HG03520 (cell line): ENCODE data around the gene CYP24A1.

Experiments used
- ATAC-seq: cut with Tn5 transposase; IDR thresholded peaks from one replicate; pipeline ENCODE4 v1.9.1; 2021; ENCODE audit warnings: mild to moderate bottlenecking, moderate library complexity; ENCODE audit not compliant: unreplicated experiment

CYP24A1 gene

GRCh38 chr20:54176610-54177009 is 2.8 kb upstream of the CYP24A1 start:
- ATAC-seq: no peak

GRCh38 chr20:54174457-54175175 is 830 bp upstream of the CYP24A1 start:
- ATAC-seq: no peak

- no peak for ATAC-seq
Observed at GRCh38 chr20:54172856-54173652, 732 bp downstream of the CYP24A1 start.

- ATAC-seq: no peak
Observed at GRCh38 chr20:54172532-54172855, 1.3 kb downstream of the CYP24A1 start.

- ATAC-seq: no peak
Observed at GRCh38 chr20:54170963-54171362, 2.8 kb downstream of the CYP24A1 start.

GRCh38 chr20:54170026-54170471 is 3.7 kb downstream of the CYP24A1 start:
- ATAC-seq: no peak

GRCh38 chr20:54168961-54169862 is 4.6 kb downstream of the CYP24A1 start:
- ATAC-seq: no peak

- ATAC-seq: no peak
Observed at GRCh38 chr20:54167909-54168872, 5.6 kb downstream of the CYP24A1 start.

- no peak for ATAC-seq
Observed at GRCh38 chr20:54166987-54167662, 6.7 kb downstream of the CYP24A1 start.

GRCh38 chr20:54165803-54166202 is 8.0 kb downstream of the CYP24A1 start:
- ATAC-seq: no peak

- ATAC-seq: no peak
Observed at GRCh38 chr20:54165014-54165413, 8.8 kb downstream of the CYP24A1 start.

GRCh38 chr20:54163402-54163801 is 10.4 kb downstream of the CYP24A1 start:
- no peak for ATAC-seq

GRCh38 chr20:54162378-54163009 is 11.3 kb downstream of the CYP24A1 start:
- ATAC-seq: no peak

- ATAC-seq: no peak
Observed at GRCh38 chr20:54161821-54162149, 12.0 kb downstream of the CYP24A1 start.

GRCh38 chr20:54161008-54161820 is 12.6 kb downstream of the CYP24A1 start:
- no peak for ATAC-seq

GRCh38 chr20:54160065-54161007 is 13.4 kb downstream of the CYP24A1 start:
- no peak for ATAC-seq

- no peak for ATAC-seq
Observed at GRCh38 chr20:54158856-54159418, 14.8 kb downstream of the CYP24A1 start.
